GM10248 (cell line): ENCODE measurements around the gene PRR20B.
"Not testable (repeated sequence)": the region's sequence is repeated elsewhere in the genome, so short reads cannot be mapped to it uniquely, and the experiment has no call there.

Experiments
- CTCF ChIA-PET: fragments of 300-600 bp; sonication (Branson Sonifier 250); formaldehyde crosslinking; extraction: SDS; loops from one replicate; lab custom pipeline; 2021; ENCODE audit warnings: antibody characterized with exemption; lab: Yijun Ruan, JAX
- POLR2A ChIA-PET: fragments of 350-650 bp; sonication (Branson Sonifier 250); formaldehyde crosslinking; extraction: SDS; loops from one replicate; lab custom pipeline; 2020; ENCODE audit warnings: antibody characterized with exemption; lab: Yijun Ruan, JAX
- DNase-seq: peaks from one replicate; pipeline ENCODE4 v3.0.0; 2012; ENCODE audit errors: extremely low spot score
- TF ChIP-seq, protein P1 (sequence below): IDR thresholded peaks from 2 replicates; pipeline ENCODE4 v1.5.1; 2012; ENCODE audit warnings: mild to moderate bottlenecking, low read depth; ENCODE audit errors: extremely low read depth, missing control alignments, control extremely low read depth

Gene PRR20B

GRCh38 chr13:57160332-57160731 lies 13.0 kb downstream of the PRR20B start, which contains the start of gene PRR20D:
TSS of gene PRR20D (plus strand) at chr13:57160632. CDS start at chr13:57161019, 387 bp downstream.
- DNase-seq, POLR2A ChIA-PET, CTCF ChIA-PET: not testable (repeated sequence)

- DNase-seq, POLR2A ChIA-PET: not testable (repeated sequence)
Measured at GRCh38 chr13:57166897-57167296, 19.6 kb downstream of the PRR20B start, which contains the start of gene PRR20E. TSS of gene PRR20E (plus strand) at chr13:57167197. CDS start at chr13:57167584, 387 bp downstream.

DNA sequence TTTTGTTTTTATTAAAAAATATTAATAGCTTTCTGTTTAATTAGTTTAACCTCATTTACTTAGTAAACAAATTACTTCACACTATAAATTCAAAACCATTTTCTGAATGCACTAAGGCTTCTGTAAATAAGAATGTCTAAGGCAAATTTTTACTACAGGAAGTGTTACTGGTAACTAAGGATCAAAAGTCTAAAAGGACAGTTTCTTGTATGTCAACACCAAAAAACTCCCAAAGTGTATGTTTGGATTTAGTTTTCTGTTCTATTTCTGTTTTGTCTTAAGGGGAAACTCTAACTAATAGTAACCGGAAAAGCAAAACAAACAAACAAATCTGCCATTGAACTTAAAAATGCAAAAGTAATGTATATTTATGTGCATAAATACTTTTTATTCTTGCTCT lies 44.4 kb downstream of the PRR20B start:
- DNase-seq, result no peak
- TF ChIP-seq, protein P1, sequence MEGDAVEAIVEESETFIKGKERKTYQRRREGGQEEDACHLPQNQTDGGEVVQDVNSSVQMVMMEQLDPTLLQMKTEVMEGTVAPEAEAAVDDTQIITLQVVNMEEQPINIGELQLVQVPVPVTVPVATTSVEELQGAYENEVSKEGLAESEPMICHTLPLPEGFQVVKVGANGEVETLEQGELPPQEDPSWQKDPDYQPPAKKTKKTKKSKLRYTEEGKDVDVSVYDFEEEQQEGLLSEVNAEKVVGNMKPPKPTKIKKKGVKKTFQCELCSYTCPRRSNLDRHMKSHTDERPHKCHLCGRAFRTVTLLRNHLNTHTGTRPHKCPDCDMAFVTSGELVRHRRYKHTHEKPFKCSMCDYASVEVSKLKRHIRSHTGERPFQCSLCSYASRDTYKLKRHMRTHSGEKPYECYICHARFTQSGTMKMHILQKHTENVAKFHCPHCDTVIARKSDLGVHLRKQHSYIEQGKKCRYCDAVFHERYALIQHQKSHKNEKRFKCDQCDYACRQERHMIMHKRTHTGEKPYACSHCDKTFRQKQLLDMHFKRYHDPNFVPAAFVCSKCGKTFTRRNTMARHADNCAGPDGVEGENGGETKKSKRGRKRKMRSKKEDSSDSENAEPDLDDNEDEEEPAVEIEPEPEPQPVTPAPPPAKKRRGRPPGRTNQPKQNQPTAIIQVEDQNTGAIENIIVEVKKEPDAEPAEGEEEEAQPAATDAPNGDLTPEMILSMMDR, result no peak
- CTCF ChIA-PET, result no interaction called here
- POLR2A ChIA-PET, result no interaction called here

More at GRCh38 chr13:57166897-57167296, 19.6 kb downstream of the PRR20B start, which contains the start of gene PRR20E:
- CTCF ChIA-PET, result not testable (repeated sequence)
